Fibroblast of villous mesenchyme (primary cell): ENCODE results near the gene GFI1. TPM values are rescaled to one million over a fixed set of nuclear protein-coding genes. Genes with fewer than 3 reads are reported as not detected.

Source experiments
- DNase-seq: peaks from one replicate; pipeline ENCODE4 v3.0.0-alpha.2; 2010; ENCODE audit warnings: low read depth
- H3K4me3 ChIP-seq: 2 replicates; pipeline ENCODE4 v1.5.1; 2011; ENCODE audit warnings: low read depth, mild to moderate bottlenecking, low read length
- CTCF ChIP-seq: IDR thresholded peaks from 2 replicates; pipeline ENCODE4 v1.5.1; 2012; ENCODE audit warnings: low read depth, mild to moderate bottlenecking, low read length; ENCODE audit not compliant: insufficient read depth
- total RNA-seq: library from RNA; depleted of rRNA; stranded (reverse); fragments of >200 nt; gene quantifications from 2 replicates; pipeline ENCODE4 v1.2.3, GENCODE V29; 2012

Gene GFI1
- total RNA-seq, 1 donor, result under 0.01 TPM

- DNase-seq, result no peak
- TF ChIP-seq CTCF, result no peak
- no peak overlapping the region for H3K4me3 ChIP-seq
Measured at GRCh38 chr1:92447033-92447681, 39.6 kb downstream of the GFI1 start.

- DNase-seq, result peak; percentile 85
- no peak overlapping the region for H3K4me3 ChIP-seq
- TF ChIP-seq CTCF, result no peak
Measured at GRCh38 chr1:92446546-92446945, 40.2 kb downstream of the GFI1 start.

- no peak for TF ChIP-seq CTCF
- H3K4me3 ChIP-seq, result no peak overlapping the region
- DNase-seq, result no peak
Measured at GRCh38 chr1:92445865-92446264, 40.9 kb downstream of the GFI1 start.

- TF ChIP-seq CTCF, result no peak
- no peak overlapping the region for H3K4me3 ChIP-seq
- peak; percentile 46 for DNase-seq
Measured at GRCh38 chr1:92444351-92444750, 42.4 kb downstream of the GFI1 start.

- no peak for TF ChIP-seq CTCF
- DNase-seq, result no peak
- no peak overlapping the region for H3K4me3 ChIP-seq
Measured at GRCh38 chr1:92443893-92444292, 42.8 kb downstream of the GFI1 start.

GRCh38 chr1:92442351-92442750 lies 44.4 kb downstream of the GFI1 start:
- no peak for TF ChIP-seq CTCF
- DNase-seq, result no peak

More at GRCh38 chr1:92442351-92442750, 44.4 kb downstream of the GFI1 start:
- no peak overlapping the region for H3K4me3 ChIP-seq
